Tibial nerve (tissue), 4 donors: ENCODE results near the gene PAM16. TPM values are rescaled to one million over a fixed set of nuclear protein-coding genes. Genes with fewer than 3 reads are reported as not detected.

Source experiments
- DNase-seq, 2 donors: peaks; one replicate each; pipeline ENCODE4 v3.0.0-alpha.2; 2019; ENCODE audit warnings: low spot score in 2 of 2
- H3K27ac ChIP-seq, 4 donors: fragments of 200-600 bp; sonication (generic) in 3 of 4; one replicate each; pipeline ENCODE4 v1.5.1; 2017 to 2019; ENCODE audit warnings: mild to moderate bottlenecking in 1 of 4
- H3K27me3 ChIP-seq, 2 donors: fragments of 200-600 bp; sonication (generic) in 1 of 2; one replicate each; pipeline versions ENCODE4 v1.5.1 to v1.6.0; 2017 to 2019
- H3K36me3 ChIP-seq, 3 donors: fragments of 200-600 bp; sonication (generic); one replicate each; pipeline ENCODE4 v1.5.1; 2018 to 2019
- H3K4me1 ChIP-seq, 4 donors: fragments of 200-600 bp; sonication (generic) in 3 of 4; one replicate each; pipeline ENCODE4 v1.5.1; 2017 to 2019
- H3K4me3 ChIP-seq, 4 donors: fragments of 200-600 bp; sonication (generic) in 3 of 4; one replicate each; pipeline ENCODE4 v1.5.1; 2017 to 2019; ENCODE audit warnings: mild to moderate bottlenecking in 1 of 4, moderate library complexity in 1 of 4
- H3K9me3 ChIP-seq, 4 donors: fragments of 200-600 bp; sonication (generic) in 3 of 4; one replicate each; pipeline ENCODE4 v1.5.1; 2017 to 2019
- CTCF ChIP-seq, 5 experiments: fragments of 200-600 bp in 3 of 5; fragments of 450-650 bp in 2 of 5; sonication (generic) in 3 of 5; IDR thresholded peaks; one replicate each; pipeline ENCODE4 v1.5.1; 2016 to 2019; ENCODE audit warnings: antibody characterized with exemption in 5 of 5, mild to moderate bottlenecking in 3 of 5, moderate library complexity in 2 of 5
- EP300 ChIP-seq, 2 donors: sonication (generic); formaldehyde crosslinking; IDR thresholded peaks; one replicate each; pipeline ENCODE4 v1.6.1; 2017; ENCODE audit warnings: antibody characterized with exemption in 2 of 2, mild to moderate bottlenecking in 1 of 2
- POLR2A ChIP-seq, 2 donors: fragments of 450-650 bp; IDR thresholded peaks; one replicate each; pipeline ENCODE4 v1.6.1; 2017; ENCODE audit warnings: antibody characterized with exemption in 2 of 2, mild to moderate bottlenecking in 2 of 2, moderate library complexity in 2 of 2
- WGBS, 2 donors: methylation state at CpG; one replicate each; pipeline ENCODE4 v1.1.5; 2018; 5-methylcytosine and 5-hydroxymethylcytosine counted together
- total RNA-seq, 4 donors: library from RNA; depleted of rRNA; stranded (reverse); fragments of >200 nt; gene quantifications; one replicate each; pipeline ENCODE4 v1.1.0, GENCODE V29; 2016

The PAM16 gene
- total RNA-seq, 4 donors from 2014 or later = 45.1 to 95.1 (median 60.7) TPM

GRCh38 chr16:4388271-4389021, 37.3 kb upstream of the PAM16 start:
- Histone ChIP-seq H3K27ac (peak overlapping the region; percentile 28 to 85 (median 54)), H3K9me3 (no peaks in the 10 kb centered on the region), H3K27me3 (no peaks in the 10 kb centered on the region), H3K36me3 (peaks cover 0 to 80% (median 0%) of the 10 kb centered on the region in 3 donors), H3K4me1 (peaks cover 0 to 97% (median 48%) of the 10 kb centered on the region in 4 donors), H3K4me3 (no peak overlapping the region)
- no peak for DNase-seq
- no peak for TF ChIP-seq CTCF (IDR thresholded peaks at IDR 0.05)
- TF ChIP-seq POLR2A (IDR thresholded peaks at IDR 0.05) = no peak
- no peak for TF ChIP-seq EP300 (IDR thresholded peaks at IDR 0.05)
- WGBS, 2 donors = 66 to 69% methylated on average over 14 to 17 of the region's 19 CpGs

GRCh38 chr16:4387781-4388180, 36.7 kb upstream of the PAM16 start:
- Histone ChIP-seq H3K4me1 (peaks cover 0 to 97% (median 43%) of the 10 kb centered on the region in 4 donors), H3K4me3 (no peak overlapping the region), H3K27me3 (no peaks in the 10 kb centered on the region), H3K27ac (peak overlapping the region in 3 of 4 donors; percentile 24 to 85 (median 71)), H3K36me3 (peaks cover 0 to 82% (median 0%) of the 10 kb centered on the region in 3 donors), H3K9me3 (no peaks in the 10 kb centered on the region)
- no peak for TF ChIP-seq CTCF (IDR thresholded peaks at IDR 0.05)
- no peak for TF ChIP-seq EP300 (IDR thresholded peaks at IDR 0.05)
- TF ChIP-seq POLR2A (IDR thresholded peaks at IDR 0.05) = no peak
- WGBS, 2 donors = 90 to 93% methylated on average over 13 to 15 of the region's 20 CpGs
- DNase-seq = no peak

GRCh38 chr16:4386951-4387565, 35.9 kb upstream of the PAM16 start:
- 80 to 88% methylated on average over 8 to 10 of the region's 10 CpGs for WGBS, 2 donors
- Histone ChIP-seq H3K4me1 (peaks cover 0 to 96% (median 36%) of the 10 kb centered on the region in 4 donors), H3K27ac (peak overlapping the region; percentile 20 to 85 (median 59)), H3K27me3 (no peaks in the 10 kb centered on the region), H3K36me3 (peaks cover 0 to 82% (median 0%) of the 10 kb centered on the region in 3 donors), H3K4me3 (no peak overlapping the region), H3K9me3 (no peaks in the 10 kb centered on the region)
- no peak for DNase-seq
- TF ChIP-seq EP300 (IDR thresholded peaks at IDR 0.05) = no peak
- TF ChIP-seq POLR2A (IDR thresholded peaks at IDR 0.05) = no peak
- TF ChIP-seq CTCF (IDR thresholded peaks at IDR 0.05) = no peak

GRCh38 chr16:4386451-4386805, 35.3 kb upstream of the PAM16 start:
- peaks cover 0 to 83% (median 0%) of the 10 kb centered on the region in 3 donors for H3K36me3 ChIP-seq
- peaks cover 0 to 96% (median 33%) of the 10 kb centered on the region in 4 donors for H3K4me1 ChIP-seq
- TF ChIP-seq EP300 (IDR thresholded peaks at IDR 0.05) (no peak), CTCF (IDR thresholded peaks at IDR 0.05) (no peak), POLR2A (IDR thresholded peaks at IDR 0.05) (no peak)
- no peaks in the 10 kb centered on the region for H3K27me3 ChIP-seq
- H3K4me3 ChIP-seq = no peak overlapping the region
- H3K9me3 ChIP-seq = no peaks in the 10 kb centered on the region
- peak overlapping the region; percentile 20 to 85 (median 59) for H3K27ac ChIP-seq
- no peak for DNase-seq
- 51 to 53% methylated on average over 8 of the region's 8 CpGs for WGBS, 2 donors
